ENCODE data around the gene SIGMAR1. TPM values are rescaled to one million over a fixed set of nuclear protein-coding genes. Genes with fewer than 3 reads are reported as not detected.
A peak's percentile ranks its signal among the peaks of the same experiment; 100 is the strongest.

The SIGMAR1 gene
- total RNA-seq, 4 donors from 2014 or later: 63.5 to 138 (median 111) TPM

DNA sequence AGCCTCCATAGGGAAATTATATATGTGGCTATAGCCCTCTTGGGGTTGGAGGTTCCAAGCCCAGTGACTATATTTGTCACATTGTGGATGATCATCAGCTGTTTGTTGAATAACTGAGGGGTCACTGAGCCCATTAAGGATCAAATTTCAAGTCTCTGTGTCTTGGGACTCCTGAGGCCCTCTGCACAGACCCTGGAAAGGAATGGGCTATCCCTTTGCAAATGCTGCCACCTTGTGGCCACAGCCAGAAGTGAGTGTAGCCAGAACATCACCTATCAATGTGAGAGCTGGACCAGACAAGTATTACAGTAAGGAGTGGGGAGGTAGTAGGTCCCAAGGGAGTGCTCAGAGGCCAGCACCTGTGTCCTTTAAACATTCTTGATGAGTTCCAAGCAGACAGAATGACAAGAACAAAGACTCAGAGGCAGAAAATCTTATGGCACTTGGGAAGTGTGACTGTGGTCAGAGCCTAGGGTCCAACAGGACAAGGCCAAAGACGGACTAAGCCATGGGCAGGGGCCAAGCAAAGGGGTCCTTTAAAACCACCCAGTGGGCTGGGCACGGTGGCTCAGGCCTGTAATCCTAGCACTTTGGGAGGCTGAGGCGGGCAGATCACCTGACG is 33.9 kb downstream of the SIGMAR1 start:
- Histone ChIP-seq H3K9me3 (no peaks in the 10 kb centered on the region), H3K36me3 (no peaks in the 10 kb centered on the region), H3K4me3 (no peak overlapping the region), H3K27me3 (no peaks in the 10 kb centered on the region), H3K27ac (no peak overlapping the region), H3K4me1 (peaks cover 0 to 9% (median 0%) of the 10 kb centered on the region in 4 donors)
- DNase-seq: peak; percentile 83 to 94 (median 84)
- TF ChIP-seq POLR2A (IDR thresholded peaks at IDR 0.05): no peak
- peak; percentile 84 to 93 (median 92) for TF ChIP-seq CTCF (IDR thresholded peaks at IDR 0.05)

DNA sequence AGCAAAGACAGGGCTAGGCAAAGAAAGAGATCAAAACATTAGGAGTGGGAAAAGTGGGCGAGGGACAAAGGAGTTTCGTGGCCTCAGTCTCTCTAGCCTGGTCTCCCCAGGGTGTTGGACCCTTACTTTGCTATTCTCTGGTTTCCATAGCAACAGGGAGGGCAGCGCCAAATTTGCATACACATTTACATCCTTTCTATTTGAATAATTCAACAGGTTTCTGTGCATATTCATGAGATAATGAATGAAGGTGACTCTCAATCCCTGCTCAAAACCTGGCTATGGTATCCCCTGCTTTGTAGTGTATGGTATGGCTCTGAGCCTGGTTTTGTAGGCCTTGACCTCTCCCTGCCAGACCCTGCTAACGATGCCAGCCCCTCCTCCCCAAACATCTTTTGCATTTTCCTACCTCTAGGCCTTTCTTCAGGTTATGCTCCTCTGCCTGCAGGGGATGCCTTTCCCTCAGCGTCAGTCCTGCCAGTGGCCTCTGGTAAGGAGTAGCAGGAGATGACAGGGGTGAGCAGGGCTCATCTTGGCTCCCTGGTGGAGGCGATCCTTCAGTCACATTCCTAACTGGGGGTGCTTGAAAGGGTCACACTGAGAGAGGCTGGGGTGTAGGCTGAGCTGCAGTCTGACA is 35.5 kb downstream of the SIGMAR1 start:
- no peaks in the 10 kb centered on the region for H3K27me3 ChIP-seq
- peaks cover 0 to 5% (median 0%) of the 10 kb centered on the region in 4 donors for H3K4me1 ChIP-seq
- H3K9me3 ChIP-seq: no peaks in the 10 kb centered on the region
- TF ChIP-seq POLR2A (IDR thresholded peaks at IDR 0.05): no peak
- no peak for TF ChIP-seq CTCF (IDR thresholded peaks at IDR 0.05)
- no peak overlapping the region for H3K4me3 ChIP-seq
- H3K36me3 ChIP-seq: no peaks in the 10 kb centered on the region
- DNase-seq: no peak
- no peak overlapping the region for H3K27ac ChIP-seq

DNA sequence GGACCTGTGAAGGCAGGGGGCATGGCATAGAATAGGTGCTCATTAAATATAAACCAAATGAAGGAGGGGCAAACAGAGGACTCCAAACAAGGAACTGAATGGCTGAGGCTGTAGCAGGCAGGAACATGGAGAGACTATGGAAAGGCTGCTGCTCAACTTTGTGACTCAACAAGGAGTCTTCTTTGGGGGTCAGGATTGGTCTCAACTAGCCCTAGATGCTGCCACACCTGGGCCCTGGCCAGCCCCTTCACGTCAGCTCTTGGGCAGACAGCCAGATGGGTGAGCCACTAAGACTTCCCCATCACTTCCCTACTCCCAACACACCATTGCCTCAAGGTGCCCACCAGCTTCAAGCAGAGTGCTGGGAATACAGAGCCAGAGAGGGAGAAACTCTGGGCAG is 36.7 kb downstream of the SIGMAR1 start:
- H3K27ac ChIP-seq: no peak overlapping the region
- H3K4me1 ChIP-seq: no peaks in the 10 kb centered on the region
- DNase-seq: no peak
- H3K27me3 ChIP-seq: no peaks in the 10 kb centered on the region
- no peak for TF ChIP-seq POLR2A (IDR thresholded peaks at IDR 0.05)
- TF ChIP-seq CTCF (IDR thresholded peaks at IDR 0.05): no peak
- no peak overlapping the region for H3K4me3 ChIP-seq
- no peaks in the 10 kb centered on the region for H3K36me3 ChIP-seq
- no peaks in the 10 kb centered on the region for H3K9me3 ChIP-seq

GRCh38 chr9:34599546-34599945 is 38.0 kb downstream of the SIGMAR1 start:
- Histone ChIP-seq H3K9me3 (no peaks in the 10 kb centered on the region), H3K27ac (no peak overlapping the region), H3K4me1 (no peaks in the 10 kb centered on the region), H3K27me3 (no peaks in the 10 kb centered on the region), H3K36me3 (no peaks in the 10 kb centered on the region), H3K4me3 (no peak overlapping the region)
- TF ChIP-seq CTCF (IDR thresholded peaks at IDR 0.05): no peak
- no peak for TF ChIP-seq POLR2A (IDR thresholded peaks at IDR 0.05)
- no peak for DNase-seq

- Histone ChIP-seq H3K4me1 (peaks cover 0 to 37% (median 21%) of the 10 kb centered on the region in 4 donors), H3K36me3 (no peaks in the 10 kb centered on the region), H3K9me3 (no peaks in the 10 kb centered on the region), H3K27me3 (peaks cover 0 to 7% of the 10 kb centered on the region in 2 donors), H3K4me3 (no peak overlapping the region), H3K27ac (peak overlapping the region in 2 of 4 donors; percentile 17 to 55)
- TF ChIP-seq POLR2A (IDR thresholded peaks at IDR 0.05) (no peak), CTCF (IDR thresholded peaks at IDR 0.05) (no peak)
- DNase-seq: no peak
Observed at GRCh38 chr9:34594177-34594576, 43.4 kb downstream of the SIGMAR1 start.
